ENCODE data around the gene SPRR5.

Gene SPRR5

DNA sequence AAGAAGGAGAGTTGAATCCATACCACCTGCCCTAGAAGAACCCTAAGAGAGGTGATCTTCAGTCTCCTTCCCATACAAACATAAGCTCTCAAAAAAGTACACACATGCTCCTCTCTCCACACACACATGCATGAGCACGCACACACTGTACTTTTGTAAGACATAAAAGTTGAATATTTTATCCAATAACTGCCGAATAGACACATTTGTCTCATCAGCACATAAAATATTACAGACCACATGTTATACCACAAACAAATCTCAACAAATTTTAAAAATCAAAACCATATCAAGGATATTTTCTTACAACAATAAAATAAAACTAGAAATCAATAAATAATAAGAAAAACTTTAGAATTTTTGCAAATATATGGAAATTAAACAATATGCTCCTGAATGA is 39.6 kb downstream of the SPRR5 start:
- no peak for DNase-seq

DNA sequence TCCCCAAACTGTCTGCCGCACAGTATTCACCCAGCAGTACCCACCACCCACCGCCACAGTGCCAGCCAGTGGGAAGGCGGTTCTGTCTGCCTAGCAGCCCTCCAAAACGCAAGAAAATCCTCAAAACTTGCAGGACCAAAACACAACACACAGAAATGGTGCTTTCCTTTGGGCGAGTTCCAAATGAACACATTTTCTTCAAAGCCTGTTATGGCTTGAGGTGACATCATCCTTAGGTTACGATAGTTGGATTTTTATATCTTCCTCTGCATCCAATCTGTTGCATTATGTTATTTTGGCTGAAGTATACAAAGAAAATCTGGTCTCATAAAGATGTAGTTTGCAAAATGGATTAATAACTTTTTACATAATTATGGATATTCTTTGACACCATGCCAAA is 46.2 kb downstream of the SPRR5 start:
- DNase-seq = no peak

DNA sequence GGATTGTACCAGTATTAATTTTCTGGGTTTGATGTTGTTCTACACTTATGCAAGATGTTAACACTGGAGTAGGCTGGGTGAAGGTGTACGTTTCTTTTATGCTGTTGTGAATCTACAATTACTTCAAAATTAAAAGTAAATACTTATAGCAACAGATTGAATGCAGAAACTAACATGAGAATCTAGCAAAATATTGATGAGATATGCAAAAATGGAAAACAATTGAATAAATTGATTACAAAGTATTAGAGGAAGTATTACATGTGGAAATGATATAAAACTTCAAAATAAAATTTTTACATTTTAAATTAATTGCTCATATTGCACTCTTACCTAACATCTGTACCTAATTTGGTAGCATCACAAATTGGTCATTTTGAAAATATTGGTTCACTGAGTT is 48.8 kb downstream of the SPRR5 start:
- DNase-seq = no peak

- no peak for DNase-seq
These were observed 49.8 kb downstream of the SPRR5 start for GRCh38 chr1:152996633-152997400.

DNA sequence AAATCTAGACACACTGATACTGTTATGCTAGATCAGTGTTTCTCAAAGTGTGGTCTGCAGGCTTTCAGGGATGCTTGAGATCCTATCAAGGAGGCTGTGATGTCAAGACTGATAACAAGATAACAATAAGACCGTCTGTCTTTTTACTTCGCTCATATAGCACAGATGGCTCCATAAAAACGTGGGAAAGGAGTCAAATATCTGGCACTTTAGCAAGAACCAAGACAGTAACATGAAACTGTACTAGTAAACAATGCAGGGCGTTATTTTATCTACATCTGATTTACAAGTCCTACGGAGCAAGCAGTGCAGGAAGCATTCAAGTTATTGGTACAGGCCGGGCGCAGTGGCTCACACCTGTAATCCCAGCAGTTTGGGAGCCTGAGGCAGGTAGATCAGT is 50.9 kb downstream of the SPRR5 start:
- no peak for DNase-seq

GRCh38 chr1:152998476-152998875 is 51.5 kb downstream of the SPRR5 start:
- DNase-seq = no peak
